Lung (tissue), 12 donors: ENCODE results near the gene FCMR. TPM values are rescaled to one million over a fixed set of nuclear protein-coding genes. Genes with fewer than 3 reads are reported as not detected.
"Not testable (repeated sequence)": the region's sequence is repeated elsewhere in the genome, so short reads cannot be mapped to it uniquely, and the experiment has no call there.

ENCODE experiments used
- ATAC-seq: fragments of 200-7000 bp; cut with Tn5 transposase; one replicate; pipeline ENCODE4 v1.9.1; 2020; ENCODE audit warnings: moderate number of reproducible peaks; ENCODE audit not compliant: insufficient read depth, low FRiP score
- DNase-seq, 3 donors: peaks; one replicate each; pipeline ENCODE4 v3.0.0-alpha.2; 2013 to 2017
- H3K27ac ChIP-seq, 2 donors: one replicate each; pipeline ENCODE4 v1.5.1; 2013; ENCODE audit warnings: mild to moderate bottlenecking in 2 of 2, moderate library complexity in 2 of 2, control low read depth in 1 of 2, inconsistent platforms in 1 of 2, low read depth in 1 of 2, low read length in 1 of 2
- H3K27me3 ChIP-seq, 3 donors: one replicate each; pipeline ENCODE4 v1.5.1; 2013; ENCODE audit warnings: low read length in 2 of 3; ENCODE audit not compliant: control insufficient read depth in 3 of 3, insufficient read depth in 3 of 3
- H3K36me3 ChIP-seq, 4 donors: one replicate each; pipeline ENCODE4 v1.5.1; 2013; ENCODE audit warnings: low read length in 4 of 4, mild to moderate bottlenecking in 1 of 4, moderate library complexity in 1 of 4; ENCODE audit not compliant: control insufficient read depth in 4 of 4, insufficient read depth in 4 of 4
- H3K4me1 ChIP-seq, 5 donors: one replicate each; pipeline ENCODE4 v1.5.1; 2013; ENCODE audit warnings: low read length in 5 of 5, mild to moderate bottlenecking in 2 of 5, moderate library complexity in 1 of 5; ENCODE audit not compliant: control insufficient read depth in 5 of 5, insufficient read depth in 5 of 5
- H3K4me3 ChIP-seq: one replicate; pipeline ENCODE4 v1.5.1; 2013; ENCODE audit warnings: mild to moderate bottlenecking, control low read depth, moderate library complexity
- H3K9ac ChIP-seq, 2 donors: one replicate each; pipeline ENCODE4 v1.5.1; 2013; ENCODE audit warnings: low read length in 2 of 2, control low read depth in 1 of 2; ENCODE audit not compliant: insufficient read depth in 1 of 2
- H3K9me3 ChIP-seq, 4 donors: one replicate each; pipeline ENCODE4 v1.5.1; 2013; ENCODE audit warnings: low read length in 3 of 4, mild to moderate bottlenecking in 1 of 4, moderate library complexity in 1 of 4; ENCODE audit not compliant: control insufficient read depth in 4 of 4, insufficient read depth in 3 of 4
- CTCF ChIP-seq: IDR thresholded peaks from 2 replicates; pipeline ENCODE4 v1.5.1; 2012; ENCODE audit warnings: mild to moderate bottlenecking; ENCODE audit errors: control extremely low read depth, extremely low read depth
- WGBS, 2 donors: extraction: QIAGEN DNeasy Blood & Tissue Kit; methylation state at CpG; one replicate each; pipeline ENCODE4 v1.1.7; 2013; 5-methylcytosine and 5-hydroxymethylcytosine counted together
- polyA plus RNA-seq, 2 donors: library from polyadenylated mRNA; stranded (reverse); fragments of 200-250 nt; gene quantifications; one replicate each; pipeline ENCODE4 v1.2.1, GENCODE V29; 2013
- total RNA-seq, 2 donors: library from RNA; depleted of rRNA in 1 of 2; stranded (reverse); fragments of >200 nt in 1 of 2; gene quantifications; one replicate each; pipeline ENCODE4 v1.2.1, GENCODE V29; 2014 to 2021
- donor health status: control.
- donor health status: control.
- donor health status: Bipolar disorder and iron deficiency.
- donor health status: healthy.
- donor health status: DM: yes; HTN: yes; CAD: no.

Gene FCMR
- total and polyA plus RNA-seq, 4 donors, result 3.6 to 13.3 (median 9.5) TPM

GRCh38 chr1:206925106-206925736 is 3.5 kb upstream of the FCMR start:
- ATAC-seq, result peak; percentile 35
- DNase-seq, result peak in 2 of 3 donors; percentile 16
- no peak for TF ChIP-seq CTCF
- Histone ChIP-seq H3K27me3 (no peaks in the 10 kb centered on the region), H3K9ac (no peak overlapping the region), H3K27ac (peak overlapping the region in 1 of 2 donors; percentile 8), H3K36me3 (no peaks in the 10 kb centered on the region), H3K4me1 (peaks cover 0 to 15% (median 0%) of the 10 kb centered on the region in 5 donors), H3K9me3 (peaks cover 0 to 3% (median 1%) of the 10 kb centered on the region in 4 donors), H3K4me3 (no peak overlapping the region)
- 71 to 72% methylated on average over 11 of the region's 11 CpGs for WGBS, 2 donors

GRCh38 chr1:206924592-206925105 is 2.9 kb upstream of the FCMR start:
- Histone ChIP-seq H3K27ac (peak overlapping the region in 1 of 2 donors; percentile 23), H3K4me3 (no peak overlapping the region), H3K36me3 (no peaks in the 10 kb centered on the region), H3K9ac (no peak overlapping the region), H3K27me3 (no peaks in the 10 kb centered on the region), H3K9me3 (peaks cover 0 to 3% (median 1%) of the 10 kb centered on the region in 4 donors), H3K4me1 (peaks cover 0 to 15% (median 0%) of the 10 kb centered on the region in 5 donors)
- DNase-seq (no peak), ATAC-seq (no peak)
- TF ChIP-seq CTCF, result no peak
- WGBS, 2 donors, result 76 to 84% methylated on average over 8 of the region's 8 CpGs

DNA sequence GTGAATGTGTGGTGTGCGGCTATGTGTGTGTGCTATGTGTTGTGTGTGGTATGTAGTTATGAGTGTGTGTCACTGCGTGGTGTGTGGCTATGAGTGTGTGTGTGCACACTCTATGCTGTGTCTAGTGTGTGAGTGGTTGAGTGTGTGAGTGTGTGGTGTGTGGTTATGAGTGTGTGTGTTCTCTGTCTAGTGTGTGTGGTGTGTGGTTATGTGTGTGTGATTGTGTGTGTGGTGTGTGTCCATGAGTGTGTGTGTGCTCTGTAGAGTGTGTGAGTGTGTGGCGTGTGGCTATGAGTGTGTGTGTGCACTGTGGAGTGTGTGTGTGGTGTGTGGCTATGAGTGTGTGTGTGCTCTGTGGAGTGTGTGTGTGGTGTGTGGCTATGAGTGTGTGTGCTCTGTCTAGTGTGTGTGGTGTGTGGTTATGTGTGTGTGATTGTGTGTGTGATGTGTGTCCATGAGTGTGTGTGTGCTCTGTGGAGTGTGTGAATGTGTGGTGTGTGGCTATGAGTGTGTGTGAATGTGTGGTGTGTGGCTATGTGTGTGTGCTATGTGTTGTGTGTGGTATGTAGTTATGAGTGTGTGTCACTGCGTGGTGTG is 2.3 kb upstream of the FCMR start:
- Histone ChIP-seq H3K27ac (peak overlapping the region in 1 of 2 donors; percentile 7), H3K4me1 (peaks cover 0 to 15% (median 0%) of the 10 kb centered on the region in 5 donors)
- not testable (repeated sequence) for ATAC-seq, H3K4me3 ChIP-seq, H3K9ac ChIP-seq, H3K36me3 ChIP-seq, H3K27me3 ChIP-seq, DNase-seq, H3K9me3 ChIP-seq
- 96 to 97% methylated on average over 4 of the region's 4 CpGs for WGBS, 2 donors
